HEK293T (cell line): ENCODE data around the gene SH2D6.

ENCODE experiments used
- BHLHE40 ChIP-seq: fragments of 450-650 bp; IDR thresholded peaks from 2 replicates; pipeline ENCODE4 v1.6.1; 2016; ENCODE audit warnings: mild to moderate bottlenecking, moderate library complexity, borderline replicate concordance
- CTBP1 ChIP-seq: fragments of 450-650 bp; IDR thresholded peaks from 2 replicates; pipeline ENCODE4 v1.6.1; 2016; ENCODE audit warnings: borderline replicate concordance
- ELF4 ChIP-seq: fragments of 450-650 bp; IDR thresholded peaks from 2 replicates; pipeline ENCODE4 v1.6.1; 2017; ENCODE audit warnings: antibody characterized with exemption
- FOXA1 ChIP-seq: fragments of 450-650 bp; IDR thresholded peaks from 2 replicates; pipeline ENCODE4 v1.6.1; 2016; ENCODE audit warnings: mild to moderate bottlenecking
- FOXK2 ChIP-seq: fragments of 450-650 bp; IDR thresholded peaks from 2 replicates; pipeline ENCODE4 v1.6.1; 2016; ENCODE audit warnings: mild to moderate bottlenecking
- FOXM1 ChIP-seq: fragments of 450-650 bp; IDR thresholded peaks from 2 replicates; pipeline ENCODE4 v1.6.1; 2017; ENCODE audit warnings: mild to moderate bottlenecking, borderline replicate concordance
- HDGF ChIP-seq: fragments of 450-650 bp; IDR thresholded peaks from 2 replicates; pipeline ENCODE4 v1.6.1; 2017; ENCODE audit warnings: antibody characterized with exemption, borderline replicate concordance
- LEF1 ChIP-seq: fragments of 450-650 bp; IDR thresholded peaks from 2 replicates; pipeline ENCODE4 v1.6.1; 2017; ENCODE audit warnings: mild to moderate bottlenecking, borderline replicate concordance
- PKNOX1 ChIP-seq: fragments of 450-650 bp; IDR thresholded peaks from 2 replicates; pipeline ENCODE4 v1.6.1; 2016
- SP1 ChIP-seq: fragments of 450-650 bp; IDR thresholded peaks from 2 replicates; pipeline ENCODE4 v1.6.1; 2017
- SUZ12 ChIP-seq: fragments of 450-650 bp; IDR thresholded peaks from 2 replicates; pipeline ENCODE4 v1.6.1; 2016; ENCODE audit warnings: mild to moderate bottlenecking
- TARDBP ChIP-seq: fragments of 450-650 bp; IDR thresholded peaks from 2 replicates; pipeline ENCODE4 v1.6.1; 2016

- TF ChIP-seq TARDBP: no peak
- TF ChIP-seq BHLHE40: no peak
- no peak for TF ChIP-seq ELF4
- TF ChIP-seq CTBP1: no peak
- TF ChIP-seq FOXA1: no peak
- no peak for TF ChIP-seq SUZ12
- no peak for TF ChIP-seq SP1
- TF ChIP-seq HDGF: no peak
- TF ChIP-seq FOXK2: no peak
- TF ChIP-seq PKNOX1: no peak
- TF ChIP-seq FOXM1: no peak
- TF ChIP-seq LEF1: no peak
Observed at GRCh38 chr2:85414761-85415553, 3.6 kb upstream of the SH2D6 start.
